H9 (cell line): ENCODE results near the gene BRICD5. TPM values are rescaled to one million over a fixed set of nuclear protein-coding genes. Genes with fewer than 3 reads are reported as not detected.

Source experiments
- DNase-seq: peaks from one replicate; pipeline ENCODE4 v3.0.0-alpha.2; 2017
- H2AFZ ChIP-seq: one replicate; pipeline ENCODE4 v1.6.1; 2013; ENCODE audit warnings: mild to moderate bottlenecking, low read length, control low read depth, moderate library complexity
- H2AK5ac ChIP-seq: 2 replicates; pipeline ENCODE4 v1.6.1; 2013; ENCODE audit warnings: low read length, control low read depth, mixed read lengths; ENCODE audit not compliant: insufficient read length
- H2BK120ac ChIP-seq: one replicate; pipeline ENCODE4 v1.6.1; 2013; ENCODE audit warnings: low read depth, mild to moderate bottlenecking, low read length, control low read depth, inconsistent platforms; ENCODE audit not compliant: poor library complexity, severe bottlenecking
- H2BK12ac ChIP-seq: 2 replicates; pipeline ENCODE4 v1.6.1; 2013; ENCODE audit warnings: low read length, control low read depth, mixed read lengths, low read depth; ENCODE audit not compliant: insufficient read length
- H2BK15ac ChIP-seq: 2 replicates; pipeline ENCODE4 v1.6.1; 2013; ENCODE audit warnings: low read depth, low read length, control low read depth
- H2BK20ac ChIP-seq: one replicate; pipeline ENCODE4 v1.6.1; 2013; ENCODE audit warnings: low read depth, mild to moderate bottlenecking, low read length, control low read depth, inconsistent platforms; ENCODE audit not compliant: poor library complexity, severe bottlenecking
- H2BK5ac ChIP-seq: 2 replicates; pipeline ENCODE4 v1.6.1; 2013; ENCODE audit warnings: low read length, control low read depth, mixed read lengths; ENCODE audit not compliant: insufficient read length
- H3K14ac ChIP-seq: 2 replicates; pipeline ENCODE4 v1.6.1; 2013; ENCODE audit warnings: low read length, control low read depth; ENCODE audit not compliant: insufficient read depth
- H3K18ac ChIP-seq: 2 replicates; pipeline ENCODE4 v1.6.1; 2013; ENCODE audit warnings: low read depth, mild to moderate bottlenecking, mixed read lengths, low read length, control low read depth; ENCODE audit not compliant: insufficient read length
- H3K23ac ChIP-seq: 2 replicates; pipeline ENCODE4 v1.6.1; 2013; ENCODE audit warnings: low read length, control low read depth, mixed read lengths, low read depth; ENCODE audit not compliant: insufficient read length
- H3K23me2 ChIP-seq: 2 replicates; pipeline ENCODE4 v1.6.1; 2013; ENCODE audit warnings: low read depth, mild to moderate bottlenecking, mixed read lengths, low read length, control low read depth; ENCODE audit not compliant: insufficient read length, poor library complexity, severe bottlenecking
- H3K27ac ChIP-seq: 2 replicates; pipeline ENCODE4 v1.5.1; 2013; ENCODE audit warnings: low read length, control low read depth, mixed read lengths, low read depth; ENCODE audit not compliant: insufficient read length
- H3K27me3 ChIP-seq: 2 replicates; pipeline ENCODE4 v1.6.1; 2013; ENCODE audit warnings: low read length, control low read depth, inconsistent platforms; ENCODE audit not compliant: insufficient read depth
- H3K4ac ChIP-seq: 2 replicates; pipeline ENCODE4 v1.6.1; 2013; ENCODE audit warnings: low read depth, mild to moderate bottlenecking, control low read depth, inconsistent platforms, low read length, moderate library complexity
- H3K4me1 ChIP-seq: 2 replicates; pipeline ENCODE4 v1.6.1; 2013; ENCODE audit warnings: low read length, control low read depth, inconsistent platforms; ENCODE audit not compliant: insufficient read depth
- H3K4me2 ChIP-seq: 2 replicates; pipeline ENCODE4 v1.6.1; 2013; ENCODE audit warnings: low read length, control low read depth, mixed read lengths; ENCODE audit not compliant: insufficient read length, insufficient read depth
- H3K56ac ChIP-seq: 2 replicates; pipeline ENCODE4 v1.6.1; 2013; ENCODE audit warnings: low read depth, mild to moderate bottlenecking, mixed read lengths, low read length, control low read depth; ENCODE audit not compliant: insufficient read length
- H3K79me1 ChIP-seq: 2 replicates; pipeline ENCODE4 v1.6.1; 2013; ENCODE audit warnings: low read depth, mild to moderate bottlenecking, moderate library complexity, low read length, control low read depth, inconsistent platforms; ENCODE audit not compliant: insufficient read depth, poor library complexity, severe bottlenecking
- H3K79me2 ChIP-seq: 2 replicates; pipeline ENCODE4 v1.6.1; 2013; ENCODE audit warnings: low read length, control low read depth, inconsistent platforms; ENCODE audit not compliant: insufficient read depth
- H3K9ac ChIP-seq: 2 replicates; pipeline ENCODE4 v1.6.1; 2013; ENCODE audit warnings: low read length, control low read depth, mixed read lengths; ENCODE audit not compliant: insufficient read length; ENCODE audit errors: extremely low read depth
- H3K9me3 ChIP-seq: one replicate; pipeline ENCODE4 v1.6.1; 2013; ENCODE audit warnings: low read depth, low read length, inconsistent platforms; ENCODE audit not compliant: control insufficient read depth
- H3T11ph ChIP-seq: one replicate; pipeline ENCODE4 v1.6.1; 2013; ENCODE audit warnings: mild to moderate bottlenecking, low read length, control low read depth, inconsistent platforms
- H4K20me1 ChIP-seq: one replicate; pipeline ENCODE4 v1.6.1; 2013; ENCODE audit not compliant: control insufficient read depth, insufficient read length, insufficient read depth
- H4K5ac ChIP-seq: 2 replicates; pipeline ENCODE4 v1.6.1; 2013; ENCODE audit warnings: low read depth, mild to moderate bottlenecking, mixed read lengths, low read length, control low read depth; ENCODE audit not compliant: insufficient read length
- H4K8ac ChIP-seq: replicated peaks from 2 replicates; pipeline ENCODE4 v1.6.1; 2013; ENCODE audit warnings: low read length, control low read depth, mixed read lengths, low read depth; ENCODE audit not compliant: insufficient read length
- H4K91ac ChIP-seq: 2 replicates; pipeline ENCODE4 v1.6.1; 2013; ENCODE audit warnings: low read depth, mild to moderate bottlenecking, moderate library complexity, mixed read lengths, low read length, control low read depth; ENCODE audit not compliant: insufficient read length
- H3K27ac Mint-ChIP-seq, 3 experiments: 2 replicates in 2 of 3; 3 replicates in 1 of 3; pipeline ENCODE4 v1.8.0; 2020 to 2021; ENCODE audit warnings: mixed read lengths in 3 of 3, mild to moderate bottlenecking in 1 of 3, moderate library complexity in 1 of 3
- H3K27me3 Mint-ChIP-seq: 2 replicates; pipeline ENCODE4 v1.8.0; 2021; ENCODE audit warnings: low read depth, mild to moderate bottlenecking, moderate library complexity, mixed read lengths
- H3K36me3 Mint-ChIP-seq, 3 experiments: 2 replicates in 2 of 3; 3 replicates in 1 of 3; pipeline ENCODE4 v1.8.0; 2020 to 2021; ENCODE audit warnings: low read depth in 3 of 3, mixed read lengths in 3 of 3; ENCODE audit not compliant: insufficient read depth in 1 of 3
- H3K4me1 Mint-ChIP-seq, 2 experiments: 2 replicates each; pipeline ENCODE4 v1.8.0; 2020; ENCODE audit warnings: mixed read lengths in 2 of 2
- H3K4me3 Mint-ChIP-seq, 2 experiments: 2 replicates in 1 of 2; 3 replicates in 1 of 2; pipeline ENCODE4 v1.8.0; 2020 to 2021; ENCODE audit warnings: mild to moderate bottlenecking in 2 of 2, mixed read lengths in 2 of 2, moderate library complexity in 1 of 2
- H3K9me3 Mint-ChIP-seq, 2 experiments: 2 replicates in 1 of 2; 3 replicates in 1 of 2; pipeline ENCODE4 v1.8.0; 2020; ENCODE audit warnings: mild to moderate bottlenecking in 2 of 2, mixed read lengths in 2 of 2, moderate library complexity in 1 of 2
- CTCF ChIP-seq: fragments of 200-600 bp; sonication (generic); conservative IDR thresholded peaks from 3 replicates; pipeline ENCODE4 v1.8.0; 2021; ENCODE audit warnings: antibody characterized with exemption, mild to moderate bottlenecking
- WGBS: extraction: QIAGEN DNeasy Blood & Tissue Kit; methylation state at CpG from one replicate; pipeline ENCODE4 v1.1.7; 2013; ENCODE audit warnings: missing lambda C conversion rate, low lambda C conversion rate, mixed read lengths; ENCODE audit not compliant: insufficient read length; ENCODE audit errors: extremely low coverage; 5-methylcytosine and 5-hydroxymethylcytosine counted together
- total RNA-seq: library from RNA; stranded (reverse); gene quantifications from 2 replicates; pipeline ENCODE4 v1.2.1, GENCODE V29; 2021

BRICD5 gene
- total RNA-seq, 1 experiment from 2014 or later, result 11.9 TPM

DNA sequence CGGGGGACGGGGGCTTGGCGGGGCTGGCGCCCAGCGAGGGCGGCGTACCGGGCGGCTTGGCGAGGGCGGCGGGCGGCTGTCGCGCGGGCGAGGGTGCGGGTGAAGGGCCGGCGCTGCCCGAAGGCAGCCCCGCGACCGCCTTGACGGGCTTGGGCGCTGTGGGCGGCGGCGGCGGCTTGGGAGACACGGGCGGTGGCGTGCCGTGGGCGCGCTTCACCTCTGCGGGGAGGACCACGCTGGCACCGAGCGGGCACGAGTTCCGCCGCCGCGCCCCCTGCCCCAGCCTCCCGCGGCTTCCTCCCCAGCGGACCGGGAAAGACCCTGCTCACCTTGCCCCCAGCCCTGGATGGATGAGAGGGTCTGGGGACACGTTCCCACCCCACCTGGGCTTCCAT is 31.6 kb downstream of the BRICD5 start:
- Histone ChIP-seq H3K9me3 (no peaks in the 10 kb centered on the region), H3K27ac (no peak overlapping the region), H3K79me1 (no peaks in the 10 kb centered on the region), H2BK120ac (no peak overlapping the region), H2AFZ (no peak overlapping the region), H2BK12ac (no peak overlapping the region), H4K20me1 (no peaks in the 10 kb centered on the region), H2BK5ac (no peak overlapping the region), H2BK20ac (no peak overlapping the region), H2BK15ac (no peak overlapping the region), H4K8ac (no peak overlapping the region), H4K91ac (no peak overlapping the region), H2AK5ac (no peak overlapping the region), H3K23ac (no peak overlapping the region), H4K5ac (no peak overlapping the region), H3K23me2 (peaks cover 4% of the 10 kb centered on the region), H3K27me3 (no peaks in the 10 kb centered on the region), H3K4ac (no peak overlapping the region), H3K4me2 (no peak overlapping the region), H3K9ac (no peak overlapping the region), H3K14ac (no peak overlapping the region), H3K18ac (no peak overlapping the region), H3K79me2 (no peaks in the 10 kb centered on the region), H3K4me1 (no peaks in the 10 kb centered on the region), H3K56ac (no peak overlapping the region), H3T11ph (no peak overlapping the region)
- no peak for DNase-seq
- no CpG with 5 or more reads among the region's 50 CpGs for WGBS
- Mint-ChIP-seq H3K4me1 (peaks cover 3 to 7% of the 10 kb centered on the region in 2 experiments), H3K9me3 (no peaks in the 10 kb centered on the region), H3K36me3 (peaks cover 6 to 33% (median 30%) of the 10 kb centered on the region in 3 experiments), H3K27ac (no peak overlapping the region), H3K27me3 (no peaks in the 10 kb centered on the region), H3K4me3 (no peak overlapping the region)
- no peak for TF ChIP-seq CTCF
